HepG2 (cell line): ENCODE results near the gene SNAI1. TPM values are rescaled to one million over a fixed set of nuclear protein-coding genes. Genes with fewer than 3 reads are reported as not detected.

Experiments
- BCLAF1 ChIP-seq: fragments of 450-650 bp; IDR thresholded peaks from 2 replicates; pipeline ENCODE4 v1.6.1; 2017; ENCODE audit warnings: mild to moderate bottlenecking
- CHD4 ChIP-seq: fragments of 200-600 bp; sonication (generic); IDR thresholded peaks from 2 replicates; pipeline ENCODE4 v1.7.0; 2017; ENCODE audit warnings: mild to moderate bottlenecking, low read length, borderline replicate concordance
- ELF1 ChIP-seq: sonication (generic); formaldehyde crosslinking; IDR thresholded peaks from 2 replicates; pipeline ENCODE4 v1.4.0; 2020; ENCODE audit warnings: missing genetic modification reagents
- KLF13 ChIP-seq: sonication (generic); formaldehyde crosslinking; IDR thresholded peaks from 2 replicates; pipeline ENCODE4 v1.4.0; 2020; ENCODE audit warnings: mild to moderate bottlenecking, missing genetic modification reagents
- NCOA1 ChIP-seq: sonication (generic); formaldehyde crosslinking; IDR thresholded peaks from 2 replicates; pipeline ENCODE4 v1.9.0; 2021; ENCODE audit warnings: missing genetic modification reagents
- PAX8 ChIP-seq: sonication (generic); formaldehyde crosslinking; IDR thresholded peaks from 2 replicates; pipeline ENCODE4 v1.8.0; 2022; ENCODE audit warnings: mild to moderate bottlenecking, missing genetic modification reagents, borderline replicate concordance
- USF2 ChIP-seq, 2 experiments: sonication (generic) in 1 of 2; formaldehyde crosslinking in 1 of 2; IDR thresholded peaks; 2 replicates each; pipeline versions ENCODE4 v1.5.1 to v1.6.1; 2011 to 2020; ENCODE audit warnings: borderline replicate concordance in 1 of 2, low read depth in 1 of 2, low read length in 1 of 2, mild to moderate bottlenecking in 1 of 2, missing genetic modification reagents in 1 of 2, moderate library complexity in 1 of 2
- XRCC5 ChIP-seq: fragments of 200-400 bp; formaldehyde crosslinking; optimal IDR thresholded peaks from 2 replicates; pipeline ENCODE3; 2017; ENCODE audit warnings: mild to moderate bottlenecking, low read length
- ZBTB14 ChIP-seq: sonication (generic); formaldehyde crosslinking; IDR thresholded peaks from 2 replicates; pipeline ENCODE4 v1.4.0; 2020; ENCODE audit warnings: missing genetic modification reagents
- ZNF280B ChIP-seq: sonication (generic); formaldehyde crosslinking; IDR thresholded peaks from 2 replicates; pipeline ENCODE4 v1.5.0; 2020; ENCODE audit warnings: missing genetic modification reagents, mild to moderate bottlenecking, borderline replicate concordance
- ZNF280D ChIP-seq: sonication (generic); formaldehyde crosslinking; IDR thresholded peaks from 2 replicates; pipeline ENCODE4 v1.5.1; 2020; ENCODE audit warnings: mild to moderate bottlenecking, missing genetic modification reagents
- ZNF292 ChIP-seq: sonication (generic); formaldehyde crosslinking; IDR thresholded peaks from 2 replicates; pipeline ENCODE4 v1.8.1; 2022; ENCODE audit warnings: mild to moderate bottlenecking, low read depth, missing genetic modification reagents, borderline replicate concordance
- ZNF30 ChIP-seq: sonication (generic); formaldehyde crosslinking; IDR thresholded peaks from 2 replicates; pipeline ENCODE4 v1.5.0; 2020; ENCODE audit warnings: mild to moderate bottlenecking, missing genetic modification reagents
- ZNF556 ChIP-seq: sonication (generic); formaldehyde crosslinking; IDR thresholded peaks from 2 replicates; pipeline ENCODE4 v1.4.0; 2020; ENCODE audit warnings: mild to moderate bottlenecking, missing genetic modification reagents, borderline replicate concordance
- ZNF781 ChIP-seq: sonication (generic); formaldehyde crosslinking; IDR thresholded peaks from 2 replicates; pipeline ENCODE4 v1.5.1; 2020; ENCODE audit warnings: borderline replicate concordance, mild to moderate bottlenecking, missing genetic modification reagents; ENCODE audit errors: not compliant biosample characterization
- polyA plus RNA-seq, 8 experiments: library from polyadenylated mRNA; depleted of rRNA in 3 of 8; stranded (reverse) in 7 of 8; unstranded in 1 of 8; fragments of >200 nt; fragmentation: Illumina TruSeq in 4 of 8; extraction: Trizol in 4 of 8; gene quantifications; 2 replicates each; pipeline versions ENCODE4 v1.2.1 to v1.2.3, GENCODE V29; 2011 to 2016; ENCODE audit warnings: low read depth in 4 of 8, missing spikeins in 1 of 8, mixed read lengths in 1 of 8; ENCODE audit not compliant: insufficient read depth in 1 of 8
- total RNA-seq, 5 experiments: library from RNA; depleted of rRNA; stranded (reverse); fragments of >200 nt; fragmentation: Illumina TruSeq; extraction: Trizol; gene quantifications; 2 replicates each; pipeline ENCODE4 v1.2.3, GENCODE V29; 2016; ENCODE audit warnings: low read depth in 1 of 5

The SNAI1 gene
- total and polyA plus RNA-seq, 2 of the 13 experiments (the other 11 are each of a cell fraction or from before 2014, with no cell fraction given) = 1.3 to 1.4 TPM

- TF ChIP-seq ZNF280D = 0 out of 2 replicates have a peak, but pooled peaks have one; percentile 33
- TF ChIP-seq ELF1 = no peak
- peak; percentile 73 for TF ChIP-seq ZNF781 (CRISPR knock-in tag)
- peak; percentile 19 for TF ChIP-seq XRCC5
- peak; percentile 79; the same call in 1 of the 2 replicates for TF ChIP-seq ZNF292 (CRISPR knock-in tag)
- peak; percentile 53; the same call in 1 of the 2 replicates for TF ChIP-seq ZNF556
- TF ChIP-seq NCOA1 (CRISPR knock-in tag) = no peak
- TF ChIP-seq ZNF280B (CRISPR knock-in tag) = no peak
- TF ChIP-seq BCLAF1 = no peak
- no peak for TF ChIP-seq KLF13 (CRISPR knock-in tag)
- TF ChIP-seq PAX8 (CRISPR knock-in tag) = 0 out of 2 replicates have a peak, but pooled peaks have one; percentile 28
- TF ChIP-seq ZBTB14 (CRISPR knock-in tag) = no peak
- no peak for TF ChIP-seq CHD4
- TF ChIP-seq ZNF30 (CRISPR knock-in tag) = peak; percentile 9; the same call in 1 of the 2 replicates
- TF ChIP-seq USF2 (IDR thresholded peaks at IDR 0.05; ENCODE audit: low read depth, low read length) = no peak
- 0 out of 2 replicates have a peak, but pooled peaks have one; percentile 53 for TF ChIP-seq USF2 (CRISPR knock-in tag; IDR thresholded peaks at IDR 0.05; ENCODE audit: borderline replicate concordance)
Observed at GRCh38 chr20:49981218-49982071, 1.3 kb upstream of the SNAI1 start (continued).
